NCI-H2227 treated with DMSO at 0.1 percent for 48 hours (cell line): Measurements from ENCODE around the gene SIX1.

Experiments
- DNase-seq: peaks from one replicate; lab custom pipeline; 2025; lab: John Stamatoyannopoulos, UW

Gene SIX1

DNA sequence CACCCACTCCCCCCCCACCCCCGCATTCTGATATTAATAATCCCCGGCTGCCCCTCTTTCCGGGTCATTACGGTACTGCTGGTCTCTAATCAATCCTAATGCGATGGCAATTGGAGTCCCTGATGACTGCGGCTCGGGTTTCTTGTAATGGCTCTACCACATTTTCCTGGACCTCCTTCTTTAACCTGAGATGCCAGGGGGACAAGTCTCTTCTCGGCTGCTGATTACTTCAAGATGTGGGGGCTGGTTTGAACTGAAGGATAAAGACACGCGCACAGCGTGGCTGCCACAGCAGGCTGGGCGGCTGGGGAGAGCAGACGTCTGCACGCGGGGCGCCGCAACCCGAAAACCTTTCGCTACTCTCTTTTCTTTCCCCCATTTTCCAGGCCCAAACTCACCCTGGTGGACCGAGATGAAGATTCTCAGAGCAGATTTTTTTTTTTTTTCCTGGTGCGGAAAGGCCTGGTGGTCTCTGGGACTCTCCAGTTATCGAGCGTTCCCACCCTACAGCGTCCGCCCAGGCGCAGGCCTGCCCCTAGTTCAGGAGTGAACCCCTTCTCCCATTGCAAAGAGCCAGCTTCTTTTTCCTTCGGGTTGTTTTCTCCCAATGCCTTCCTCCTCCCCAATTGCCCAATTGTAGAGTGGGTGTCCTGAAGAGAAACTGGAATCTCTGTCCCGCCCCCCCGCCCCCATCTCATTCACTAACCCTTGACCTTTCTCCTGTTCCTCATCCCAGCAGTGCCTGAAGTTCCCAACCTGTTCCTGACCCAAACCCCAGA lies 6.0 kb upstream of the SIX1 start:
- no peak for DNase-seq

DNA sequence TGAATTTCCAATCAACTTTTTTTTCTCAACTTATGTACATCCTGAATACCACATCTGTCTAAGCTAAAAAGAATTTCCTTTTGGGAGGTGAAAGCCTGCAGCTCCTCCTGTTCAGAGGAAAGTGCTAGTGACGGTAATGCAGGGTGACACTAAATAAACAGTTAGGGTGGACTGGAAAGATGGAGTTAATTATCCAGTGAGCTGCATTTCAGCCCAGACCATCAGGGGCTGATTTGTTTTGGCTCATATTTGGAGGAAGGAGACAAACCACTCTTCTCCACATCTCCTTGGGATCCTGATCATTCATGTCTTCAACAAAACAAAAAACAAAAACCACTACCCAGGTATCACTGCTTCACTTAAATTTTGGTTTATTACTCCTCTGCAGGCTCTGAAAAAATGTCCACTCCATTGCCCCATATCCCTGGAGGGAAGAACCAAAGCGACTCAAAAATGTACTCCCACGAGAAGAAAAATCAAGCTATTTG lies 5.1 kb upstream of the SIX1 start:
- DNase-seq = no peak

- no peak for DNase-seq
Observed at GRCh38 chr14:60653701-60654161, 4.5 kb upstream of the SIX1 start.

DNA sequence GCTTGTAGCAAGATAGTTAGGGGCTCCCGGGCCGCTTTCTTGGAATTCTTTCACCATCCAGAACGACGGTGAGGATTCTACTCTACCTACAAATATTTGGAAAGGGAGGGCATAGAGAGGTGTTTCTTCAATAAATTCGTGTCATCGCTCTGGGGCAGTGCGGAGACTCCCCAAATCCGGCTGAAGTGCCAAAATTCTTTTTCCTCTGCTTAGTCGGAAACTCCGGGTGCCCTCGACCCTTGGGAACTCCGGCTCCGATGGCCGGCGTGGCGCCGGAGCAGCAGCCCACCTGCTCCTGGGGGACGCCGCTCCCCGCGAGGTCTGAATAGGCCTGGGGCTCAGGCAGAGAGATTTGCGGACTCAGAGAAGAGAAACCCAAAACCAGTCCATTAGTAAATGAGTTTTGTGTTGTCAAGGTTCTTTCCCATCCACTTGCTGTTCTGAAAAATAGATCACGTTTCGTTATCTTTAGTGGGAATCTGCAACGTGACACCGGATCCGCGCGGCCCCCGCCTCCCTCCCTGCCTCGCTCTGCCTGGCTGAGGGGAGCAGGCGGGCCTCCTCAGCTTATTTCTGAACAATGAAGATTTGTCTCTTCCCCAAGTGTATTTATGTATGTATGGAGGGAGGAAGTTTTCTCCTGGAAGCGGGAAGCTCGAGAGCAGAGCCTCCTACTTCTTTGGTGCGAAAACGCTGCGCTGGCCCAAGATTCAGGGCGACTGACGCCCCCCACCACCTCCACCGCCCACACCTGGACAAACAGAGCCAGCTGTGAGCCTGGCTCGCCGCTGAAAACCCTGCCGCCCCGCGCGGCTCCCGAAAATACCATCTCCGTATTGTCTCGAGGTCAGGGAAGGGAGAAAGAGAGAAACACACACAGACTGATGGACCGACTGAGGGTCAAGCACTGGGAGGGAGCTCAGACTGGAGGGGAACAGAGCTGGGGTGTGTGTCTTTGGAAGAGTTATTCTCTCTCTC lies 3.7 kb upstream of the SIX1 start:
- DNase-seq = no peak

DNA sequence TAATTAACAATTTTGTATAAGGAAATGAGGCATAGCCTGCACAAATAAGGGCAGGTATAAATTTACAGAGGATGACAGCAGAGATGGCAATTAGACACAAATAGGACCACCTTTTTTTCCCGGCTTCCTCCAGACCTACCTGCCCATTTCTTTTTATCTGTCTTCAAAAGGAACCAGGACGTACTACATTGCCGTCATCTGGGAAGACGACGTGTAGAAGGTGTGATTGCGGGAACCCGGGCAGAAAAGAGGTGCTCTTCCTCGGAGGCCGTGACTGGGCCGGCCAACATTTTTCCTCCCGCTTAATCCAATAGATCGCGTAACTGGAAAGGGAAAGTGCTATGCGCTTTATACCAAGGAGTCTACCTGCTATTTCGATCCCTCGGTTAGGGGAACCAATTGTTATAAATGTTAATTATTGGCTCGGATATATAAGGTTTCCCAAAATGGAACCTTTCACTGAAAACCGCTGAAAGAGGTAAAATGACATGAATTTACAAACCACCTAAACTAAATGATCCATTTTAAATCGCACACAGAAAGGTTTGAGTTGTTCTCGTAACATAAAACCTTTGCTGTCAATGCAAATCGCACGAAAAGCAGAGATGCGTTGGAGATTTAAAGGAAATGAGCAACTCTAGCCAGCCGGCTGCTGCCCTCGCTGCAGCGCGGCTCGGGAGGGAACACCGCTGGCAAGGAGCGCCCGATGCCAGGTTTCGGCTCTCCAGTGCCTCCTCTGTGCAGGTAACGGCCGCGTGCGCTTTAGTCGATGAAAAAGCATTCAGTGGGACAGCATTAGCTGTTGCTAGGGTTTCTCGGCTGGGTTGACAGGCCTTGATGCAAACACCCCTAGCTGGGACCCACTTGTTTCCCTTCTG lies 2.8 kb upstream of the SIX1 start:
- no peak for DNase-seq

GRCh38 chr14:60651086-60651795 lies 2.0 kb upstream of the SIX1 start:
- no peak for DNase-seq

GRCh38 chr14:60650373-60650961 lies 1.2 kb upstream of the SIX1 start:
- DNase-seq = no peak

GRCh38 chr14:60649875-60650372 lies 647 bp upstream of the SIX1 start:
- peak; percentile 14 for DNase-seq

DNA sequence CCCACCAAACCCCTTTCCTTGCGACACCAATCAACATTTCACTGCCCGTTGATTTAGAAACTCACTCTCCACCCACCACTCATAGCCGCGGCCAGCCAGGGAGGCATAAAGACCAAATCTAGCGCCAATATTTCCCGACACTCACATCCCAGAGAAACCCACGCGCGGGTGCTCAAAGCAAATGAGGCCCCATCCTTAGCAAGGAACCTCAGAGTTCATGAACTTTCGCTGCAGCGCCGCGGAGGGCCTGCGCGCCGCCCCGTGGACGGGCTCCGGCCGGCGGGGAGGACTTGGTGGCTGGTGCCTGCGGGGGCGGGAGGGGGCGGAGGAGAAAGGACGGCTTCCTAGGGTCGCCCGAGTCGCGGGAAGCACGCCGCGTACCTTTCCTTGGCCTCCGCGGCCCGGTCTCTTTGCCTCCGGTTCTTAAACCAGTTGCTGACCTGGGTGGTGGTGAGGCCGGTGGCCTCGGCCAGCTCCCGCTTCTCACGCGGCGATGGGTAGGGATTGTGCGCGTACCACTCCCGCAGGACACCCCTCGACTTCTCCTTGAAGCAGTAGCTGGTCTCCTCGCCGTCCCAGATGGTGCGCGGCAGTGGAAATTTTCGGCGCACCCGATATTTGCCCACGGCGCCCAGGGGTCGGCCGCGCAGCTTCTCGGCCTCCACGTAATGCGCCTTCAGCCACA lies 886 bp downstream of the SIX1 start:
- no peak for DNase-seq

DNA sequence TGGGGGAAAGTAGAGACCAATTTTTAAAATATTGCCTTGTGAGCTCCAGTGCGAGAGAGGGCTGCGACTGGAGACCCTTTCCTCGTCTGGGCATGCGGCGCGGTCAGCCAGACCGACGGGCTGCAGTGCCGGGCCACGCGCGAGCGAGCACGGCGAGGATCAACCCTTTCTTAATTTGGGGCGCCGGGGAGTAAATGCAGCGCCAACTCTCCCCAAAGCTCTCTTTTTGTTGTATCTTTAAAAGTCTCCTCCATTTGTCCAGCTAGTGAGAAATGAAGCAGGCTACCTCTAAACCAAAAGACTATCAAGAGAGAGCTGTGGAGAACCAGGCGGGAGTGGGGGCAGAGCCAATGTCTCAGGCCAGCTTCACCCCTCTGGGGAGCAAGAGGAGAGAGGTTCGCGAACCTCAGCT lies 1.4 kb downstream of the SIX1 start:
- DNase-seq = no peak

GRCh38 chr14:60647081-60647836 lies 2.0 kb downstream of the SIX1 start:
- DNase-seq = peak; percentile 20

- DNase-seq = no peak
Observed at GRCh38 chr14:60646226-60646818, 3.0 kb downstream of the SIX1 start.

- DNase-seq = no peak
Observed at GRCh38 chr14:60645126-60645741, 4.0 kb downstream of the SIX1 start.

DNA sequence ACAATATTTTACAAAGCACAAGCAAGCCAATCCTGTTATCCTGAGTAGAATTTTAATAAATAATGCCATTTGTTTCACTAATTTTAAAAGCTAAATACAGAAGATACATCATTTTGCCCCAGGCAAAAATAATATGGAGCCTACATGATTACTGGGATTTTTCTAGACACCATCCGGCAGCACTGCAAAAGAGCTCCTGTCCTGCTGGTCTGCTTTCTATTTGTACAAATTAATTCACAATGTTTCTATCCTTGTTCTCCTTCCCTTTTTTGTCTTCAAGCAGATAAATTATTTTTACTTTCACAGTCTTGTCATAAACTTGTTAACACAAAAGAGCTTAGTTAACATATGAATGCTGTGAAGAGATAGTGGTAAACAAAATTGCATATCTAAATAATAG lies 4.6 kb downstream of the SIX1 start:
- DNase-seq = no peak

DNA sequence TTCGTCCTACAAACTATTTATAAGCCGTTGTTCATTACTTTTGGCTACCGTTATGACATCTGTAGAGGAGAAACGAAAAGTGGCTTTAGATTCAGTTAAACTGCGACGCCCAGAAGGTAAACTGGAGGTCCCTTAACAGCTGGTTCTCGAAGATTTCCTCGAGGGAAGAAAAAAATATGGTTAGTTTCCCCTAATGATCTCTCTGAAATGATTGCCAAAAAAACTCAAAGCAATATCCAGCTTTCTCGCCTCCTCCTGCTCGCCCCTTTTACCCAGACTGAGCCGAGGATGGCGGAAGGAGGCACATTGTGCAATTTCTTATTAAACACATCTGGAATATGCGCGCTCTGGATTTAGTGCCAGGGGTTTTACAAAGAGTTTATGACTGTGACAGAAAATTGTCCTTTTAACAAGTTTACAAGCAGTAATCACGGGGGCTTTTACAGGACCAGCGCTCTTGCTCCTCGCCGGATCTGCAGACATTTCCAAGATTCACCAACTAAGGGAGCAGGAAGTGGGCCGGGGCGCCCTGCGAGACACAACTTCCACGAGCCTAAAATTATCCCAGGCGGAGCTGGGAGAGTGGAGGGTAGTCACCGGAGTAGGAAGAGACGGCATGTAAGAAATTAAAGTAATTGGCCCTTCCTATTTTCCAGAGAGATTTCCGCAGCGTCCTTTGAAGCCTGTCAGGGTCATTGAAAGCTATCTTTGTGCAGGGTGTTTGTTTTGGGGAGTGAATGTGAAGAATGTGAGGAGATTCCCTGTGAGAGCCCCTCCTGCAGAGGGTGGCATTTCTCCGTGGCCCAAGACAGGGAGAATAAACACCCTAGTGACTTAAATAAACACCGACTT lies 5.6 kb downstream of the SIX1 start:
- DNase-seq = no peak

DNA sequence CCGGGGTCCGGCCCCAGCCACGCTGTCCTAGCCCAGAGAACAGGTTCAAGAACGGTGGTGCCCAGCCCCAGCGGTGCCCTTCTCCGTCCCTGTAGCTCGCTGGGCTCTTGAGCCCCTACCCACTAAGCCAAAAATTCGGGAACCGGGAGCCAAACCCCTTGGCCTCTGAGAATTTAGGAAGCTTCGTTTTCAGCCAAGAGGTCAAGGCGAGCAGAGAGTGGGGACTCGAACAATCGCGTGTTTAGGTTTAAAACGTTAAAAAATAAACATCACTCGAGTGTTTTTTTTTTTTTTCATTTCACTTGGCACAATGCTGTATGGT lies 6.2 kb downstream of the SIX1 start:
- DNase-seq = no peak
